ENCODE results near the gene KLHL40.

The KLHL40 gene

GRCh38 chr3:42658091-42658770 lies 27.1 kb upstream of the KLHL40 start:
- no peak for FAIRE-seq

GRCh38 chr3:42658771-42659390 lies 26.5 kb upstream of the KLHL40 start:
- FAIRE-seq: no peak

DNA sequence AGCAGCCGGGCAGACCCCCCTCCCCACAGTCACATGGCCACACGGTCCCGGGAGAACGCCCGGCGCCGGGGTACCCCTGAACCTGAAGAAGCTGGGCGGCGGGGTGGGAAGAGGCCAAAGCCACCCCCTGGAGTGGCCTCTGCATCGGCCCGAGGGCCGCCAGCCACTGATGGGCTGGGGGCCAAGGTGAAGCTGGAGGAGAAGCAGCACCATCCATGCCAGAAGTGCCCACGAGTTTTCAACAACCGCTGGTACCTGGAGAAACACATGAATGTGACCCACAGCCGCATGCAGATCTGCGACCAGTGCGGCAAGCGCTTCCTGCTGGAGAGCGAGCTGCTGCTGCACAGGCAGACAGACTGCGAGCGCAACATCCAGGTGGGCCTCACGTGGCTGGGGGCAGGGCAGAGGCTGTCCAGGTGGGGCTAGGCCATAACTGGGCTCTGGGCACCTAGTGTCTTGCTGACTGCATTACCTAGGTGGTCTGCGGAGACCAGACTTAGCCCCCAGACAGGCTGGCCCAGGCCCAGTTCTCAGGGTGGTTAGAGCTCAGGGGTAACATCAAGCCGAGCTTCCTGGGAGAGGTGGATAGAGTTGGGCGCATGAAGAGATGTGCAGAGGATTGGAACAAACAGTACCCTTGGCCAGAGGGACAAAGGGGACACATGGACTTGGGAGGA lies 25.7 kb upstream of the KLHL40 start:
- no peak for FAIRE-seq

GRCh38 chr3:42660131-42660715 lies 25.1 kb upstream of the KLHL40 start:
- FAIRE-seq: no peak

- no peak for FAIRE-seq
Observed at GRCh38 chr3:42660898-42661297, 24.4 kb upstream of the KLHL40 start.

- no peak for FAIRE-seq
Observed at GRCh38 chr3:42661593-42662022, 23.7 kb upstream of the KLHL40 start.

- no peak for FAIRE-seq
Observed at GRCh38 chr3:42662037-42662812, 23.1 kb upstream of the KLHL40 start.

DNA sequence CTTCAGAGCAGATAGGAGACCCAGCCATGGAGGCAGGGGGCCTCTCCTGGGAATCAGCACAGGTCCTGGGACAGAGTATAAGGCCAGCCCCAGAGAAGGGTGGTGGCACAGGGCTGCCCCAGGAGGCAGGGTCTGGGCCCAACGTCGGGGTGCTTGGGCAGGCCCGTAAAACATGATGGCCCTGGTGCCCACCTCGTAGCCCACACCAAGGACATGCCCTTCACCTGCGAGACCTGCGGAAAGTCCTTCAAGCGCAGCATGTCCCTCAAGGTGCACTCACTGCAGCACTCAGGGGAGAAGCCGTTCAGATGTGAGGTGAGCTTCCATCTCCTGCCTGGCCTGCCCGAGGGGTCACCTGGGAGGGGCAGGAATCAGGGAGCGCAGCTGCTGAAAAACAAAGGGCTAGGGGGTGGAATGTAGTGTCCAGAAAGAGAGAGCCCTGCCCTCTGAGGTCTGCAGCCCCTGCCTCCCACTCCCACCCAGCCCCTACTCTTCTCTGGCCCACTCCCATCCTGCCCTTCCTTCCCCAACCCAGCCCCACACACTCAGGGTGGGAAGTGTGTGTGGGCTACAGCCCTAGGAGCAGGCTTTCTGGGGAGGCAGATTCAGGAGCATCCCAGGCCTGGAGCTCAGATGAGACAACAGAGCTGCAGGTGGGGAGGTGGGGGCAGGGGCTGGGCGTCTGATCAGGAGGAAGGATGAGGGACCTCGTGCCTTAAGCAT lies 22.4 kb upstream of the KLHL40 start:
- no peak for FAIRE-seq

DNA sequence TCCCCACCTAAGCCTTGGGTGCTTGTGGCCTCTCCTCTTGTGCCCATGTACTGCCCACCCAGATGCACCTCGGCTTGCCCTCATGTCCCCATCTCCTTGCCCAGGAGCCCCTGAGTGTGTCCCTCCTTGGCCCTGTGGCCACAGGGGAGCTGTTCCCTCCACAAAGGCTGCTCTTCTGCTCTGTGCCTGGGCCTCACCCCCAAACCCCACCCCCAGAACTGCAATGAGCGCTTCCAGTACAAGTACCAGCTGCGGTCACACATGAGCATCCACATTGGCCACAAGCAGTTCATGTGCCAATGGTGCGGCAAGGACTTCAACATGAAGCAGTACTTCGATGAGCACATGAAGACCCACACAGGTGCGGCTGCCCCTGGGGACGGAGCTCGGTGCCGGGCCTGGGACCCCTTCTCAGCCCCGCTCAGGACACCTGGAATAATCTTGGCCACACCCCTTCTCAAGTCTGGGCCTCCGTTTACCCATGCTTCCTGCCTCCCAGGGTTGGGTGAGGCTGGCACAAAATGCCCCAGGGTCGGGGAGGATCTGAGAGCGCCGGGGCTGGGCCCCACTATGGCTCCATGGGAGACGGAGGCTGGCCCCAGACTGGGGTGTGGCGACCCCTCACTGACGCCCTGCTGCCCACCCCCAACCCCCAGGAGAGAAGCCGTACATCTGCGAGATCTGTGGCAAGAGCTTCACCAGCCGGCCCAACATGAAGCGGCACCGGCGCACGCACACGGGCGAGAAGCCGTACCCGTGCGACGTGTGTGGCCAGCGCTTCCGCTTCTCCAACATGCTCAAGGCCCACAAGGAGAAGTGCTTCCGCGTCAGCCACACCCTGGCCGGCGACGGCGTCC lies 21.5 kb upstream of the KLHL40 start:
- no peak for FAIRE-seq

GRCh38 chr3:42664438-42664803 lies 20.9 kb upstream of the KLHL40 start:
- FAIRE-seq: no peak

DNA sequence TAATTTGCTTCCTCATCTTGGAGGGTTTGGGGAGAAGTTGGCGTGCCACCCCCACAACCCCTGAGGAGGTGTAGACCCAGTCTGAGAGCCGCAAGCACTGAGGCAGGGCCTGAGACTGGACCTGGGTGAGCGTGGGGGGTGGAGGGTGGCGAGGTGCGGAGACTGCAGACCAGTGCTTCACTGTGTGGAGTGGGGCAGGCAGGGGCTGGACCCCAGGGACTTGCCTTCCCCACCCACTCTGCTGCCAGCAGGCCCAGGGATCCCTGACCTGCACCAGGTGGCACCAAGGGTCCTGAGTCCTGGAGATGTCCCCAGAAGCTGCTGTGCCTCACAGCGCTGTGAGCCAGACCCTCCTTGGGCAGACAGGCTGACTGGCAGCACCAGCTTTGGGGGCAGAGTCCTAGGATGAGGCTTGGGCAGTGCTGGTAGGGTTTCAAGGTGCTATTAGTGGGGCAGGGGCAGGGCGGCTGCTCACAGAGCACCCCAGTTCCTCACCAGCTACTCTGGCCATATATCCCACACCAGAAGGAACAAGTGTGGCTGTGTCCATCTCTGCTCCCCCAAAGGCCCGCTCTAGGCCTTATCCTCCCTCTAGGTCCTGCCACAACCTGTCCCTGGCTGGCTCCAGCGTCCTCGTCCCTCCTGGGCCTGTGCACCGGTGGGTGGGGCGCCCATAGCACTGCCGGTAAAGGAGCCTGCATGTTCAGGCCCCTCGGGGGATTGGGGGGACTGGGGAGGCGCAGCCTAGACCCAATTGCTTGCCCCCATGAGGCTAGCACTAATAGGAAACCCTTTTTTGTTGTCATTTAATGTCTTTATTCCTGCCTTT lies 20.1 kb upstream of the KLHL40 start:
- FAIRE-seq: no peak

DNA sequence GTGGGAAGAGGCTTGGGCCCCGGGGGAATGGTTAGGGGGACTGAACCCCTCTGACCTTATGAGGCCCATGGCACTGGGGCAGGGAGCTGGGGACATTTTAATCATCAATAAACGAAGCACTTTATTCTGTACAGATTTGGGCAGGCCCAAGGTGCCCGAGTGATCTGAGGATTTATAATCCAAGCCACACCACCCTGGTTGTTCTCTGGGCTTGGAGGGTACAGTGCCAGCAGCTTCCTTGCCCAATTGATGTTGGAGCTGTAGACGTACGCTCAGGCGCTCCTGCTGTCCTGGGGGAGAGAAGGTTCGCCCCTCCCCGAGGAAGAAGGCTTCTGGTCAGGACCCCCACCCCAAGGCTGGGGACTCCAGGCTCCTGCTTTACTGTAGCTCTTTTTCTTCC lies 19.3 kb upstream of the KLHL40 start:
- FAIRE-seq: no peak

DNA sequence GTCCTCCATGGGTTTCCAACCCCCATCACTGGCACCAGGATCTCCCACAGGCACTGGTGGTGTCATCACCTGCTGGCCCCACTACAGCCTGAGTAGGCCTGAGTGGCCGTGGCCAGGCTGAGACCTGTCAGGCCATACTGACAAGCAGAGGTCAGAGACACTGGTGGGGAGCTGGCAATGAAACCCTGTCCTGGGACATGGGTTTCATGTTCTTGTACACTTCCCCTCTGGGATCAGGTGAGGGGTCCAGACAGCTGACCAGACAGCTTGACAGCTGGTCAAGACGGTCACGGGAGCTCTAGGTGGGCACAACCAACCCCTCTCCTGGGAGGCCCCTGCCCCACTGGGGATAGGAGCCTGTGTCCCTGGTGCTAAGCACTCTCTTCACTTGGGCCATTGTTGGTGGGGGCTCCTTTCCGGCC lies 18.7 kb upstream of the KLHL40 start:
- FAIRE-seq: no peak

DNA sequence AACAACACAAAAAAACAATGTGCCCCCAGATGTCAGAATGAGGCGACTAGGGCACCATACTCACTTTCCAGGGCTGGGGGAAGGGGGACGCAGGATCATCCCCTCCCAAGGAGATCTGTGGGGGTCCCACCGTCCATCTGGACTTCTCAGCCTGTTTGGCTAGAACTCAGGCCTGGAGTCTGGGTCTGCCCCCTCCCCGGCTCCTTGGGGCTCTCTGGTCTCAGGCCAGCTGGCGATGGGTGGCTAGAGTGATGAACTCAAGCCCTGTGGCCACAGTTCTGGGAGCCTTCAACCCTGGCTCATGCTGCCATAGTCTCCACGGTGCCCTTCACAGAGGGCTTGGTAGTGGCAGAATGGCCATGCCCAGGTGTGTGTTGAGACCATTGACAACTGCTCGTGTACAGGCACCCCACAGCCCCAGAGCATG lies 18.2 kb upstream of the KLHL40 start:
- FAIRE-seq: no peak

- no peak for FAIRE-seq
Observed at GRCh38 chr3:42667523-42668412, 17.6 kb upstream of the KLHL40 start.

DNA sequence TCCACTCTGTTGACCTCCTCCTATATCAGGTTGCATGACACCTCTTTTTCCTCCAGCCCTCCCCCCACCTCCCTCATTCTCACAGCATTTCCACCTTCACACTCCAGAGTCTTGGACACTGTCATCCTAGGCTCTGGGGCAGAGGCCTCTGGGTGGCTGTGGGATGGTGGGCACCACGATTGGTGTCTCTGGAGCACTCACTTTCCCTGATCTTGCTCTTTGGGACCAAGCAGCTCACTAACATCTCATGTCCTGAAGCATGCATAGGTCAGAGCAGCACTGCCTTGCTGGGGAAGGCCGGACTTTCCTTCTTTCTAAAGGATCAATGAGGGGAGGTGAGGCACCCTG lies 16.9 kb upstream of the KLHL40 start:
- no peak for FAIRE-seq

DNA sequence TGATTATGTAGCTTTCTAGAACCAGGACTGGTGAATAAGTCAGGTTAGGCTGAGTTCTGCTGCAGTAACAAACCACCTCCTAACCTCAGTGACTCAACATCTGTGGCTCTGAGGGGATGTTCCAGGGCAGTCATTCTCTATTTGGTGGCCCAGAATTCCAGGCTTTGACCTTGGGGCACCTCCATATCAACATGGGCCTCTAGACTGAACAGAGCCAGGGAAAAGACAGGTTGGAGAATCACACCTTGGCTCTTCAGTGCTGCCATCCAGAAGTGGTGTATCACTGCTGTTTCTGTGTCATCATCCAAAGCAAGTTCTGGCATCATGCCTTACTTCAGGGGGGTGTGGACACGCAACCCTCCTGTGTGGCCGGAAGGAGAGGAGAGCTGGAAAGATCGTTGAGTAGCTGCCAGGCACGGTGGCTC lies 16.5 kb upstream of the KLHL40 start:
- FAIRE-seq: no peak

DNA sequence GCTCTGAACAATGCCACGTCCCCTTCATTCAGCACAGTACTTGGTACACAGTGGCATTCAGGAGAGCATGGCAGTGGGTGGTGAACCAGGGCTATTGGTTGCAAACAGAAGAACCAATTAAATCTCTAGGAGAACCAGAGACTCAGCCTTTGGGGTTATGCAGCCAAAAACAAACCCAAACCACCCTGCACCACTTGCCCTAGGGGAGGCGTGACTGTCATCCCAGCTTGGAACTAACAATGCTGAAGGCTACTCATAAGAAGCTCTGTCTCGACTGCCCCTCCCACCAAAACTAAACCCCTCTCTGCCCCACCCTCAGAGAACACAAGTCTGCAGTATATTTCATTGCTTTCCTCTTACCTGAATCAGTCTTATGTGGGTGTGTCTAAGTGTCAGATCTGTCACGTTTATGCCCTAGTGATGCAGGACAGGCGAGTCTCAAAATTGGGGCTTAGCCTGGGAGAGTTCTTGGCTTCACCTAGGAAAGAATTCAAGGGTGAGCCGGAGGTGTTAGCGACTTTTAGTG lies 15.2 kb upstream of the KLHL40 start:
- no peak for FAIRE-seq

DNA sequence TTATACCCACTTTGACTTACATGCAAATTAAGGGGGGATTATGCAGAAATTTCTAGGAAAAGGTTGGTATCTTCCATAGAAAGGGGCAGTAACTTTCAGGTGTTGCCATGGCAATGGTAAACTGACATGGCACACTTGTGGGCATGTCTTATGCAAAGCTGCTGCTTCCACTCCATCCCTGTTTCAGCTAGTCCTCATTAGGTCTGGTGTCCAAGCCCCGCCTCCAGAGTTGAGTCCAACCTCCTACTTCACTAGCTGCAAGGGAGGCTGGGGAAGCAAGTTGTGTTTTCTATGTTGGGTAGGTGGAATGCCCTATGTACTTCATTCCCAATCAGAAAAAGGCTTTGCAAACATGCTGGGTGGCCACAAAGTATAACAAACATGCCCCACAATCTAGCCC lies 14.7 kb upstream of the KLHL40 start:
- no peak for FAIRE-seq

Data from G401.6 (cell line).